ENCODE measurements around the gene TRIM75. TPM values are rescaled to one million over a fixed set of nuclear protein-coding genes. Genes with fewer than 3 reads are reported as not detected.

The TRIM75 gene
- total and polyA plus RNA-seq, 2 of the 13 experiments (the other 11 are each of a cell fraction or from before 2014, with no cell fraction given) = not detected

GRCh38 chr4:165094873-165095272, 41.2 kb downstream of the TRIM75 start (continued):
- TF ChIP-seq ZBTB14 (CRISPR knock-in tag; IDR thresholded peaks at IDR 0.05) = no peak

DNA sequence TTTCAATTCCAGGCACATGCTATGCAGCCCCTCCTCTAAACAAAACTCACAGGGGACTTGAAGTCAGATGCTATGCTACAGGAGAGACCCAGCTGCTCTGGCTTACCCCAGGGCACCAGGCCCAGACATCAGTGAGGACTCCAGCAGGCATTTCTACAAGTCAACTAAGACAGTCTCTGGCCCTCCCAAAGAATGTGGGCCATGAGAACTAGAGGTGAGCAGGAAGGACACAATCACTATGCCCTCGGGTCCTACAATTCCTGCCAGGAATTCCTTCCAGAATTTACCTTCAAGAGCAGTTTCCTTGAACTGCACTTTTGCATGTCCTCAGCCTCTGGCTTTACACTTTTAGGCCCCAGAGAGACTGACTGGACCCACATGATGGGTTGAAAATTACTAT, 41.6 kb downstream of the TRIM75 start:
- H3K36me3 ChIP-seq (replicated peaks in 1 of 2; ENCODE audit: control insufficient read depth in 1 of 2, insufficient read depth in 2 of 2, low read length in 2 of 2) = peaks cover 3 to 7% of the 10 kb centered on the region in 2 experiments; a peak in 2 of 5 replicates
- WGBS (ENCODE audit: low lambda C conversion rate) = 100% methylated on average over 1 of the region's 1 CpG
- FAIRE-seq (no peak), DNase-seq (ENCODE audit: low spot score) (no peak), ATAC-seq (no peak)
- intact Hi-C loops (cut with micrococcal nuclease; ENCODE audit: unreplicated experiment) (no loop called here), in situ Hi-C loops (cut with HindIII; ENCODE audit: extremely low pct_ligation_motif_present, low pct_unique_long_range_greater_than_20kb) (no loop called here)
- no peaks in the 10 kb centered on the region for H3K79me2 ChIP-seq (ENCODE audit: insufficient read depth, low read length)
- POLR2A ChIA-PET = no interaction called here
- BruUV-seq (replicated peaks) = no TSS peak
- no peak overlapping the region for H2AFZ ChIP-seq (ENCODE audit: low read length)
- H3K27me3 ChIP-seq (ENCODE audit: control insufficient read depth in 1 of 2, insufficient read depth in 2 of 2, low read length in 2 of 2) = no peaks in the 10 kb centered on the region
- no peaks in the 10 kb centered on the region for H3K9me3 ChIP-seq (ENCODE audit: low read length)
- no peaks in the 10 kb centered on the region for H3K4me1 ChIP-seq (ENCODE audit: insufficient read depth, low read length)
- H3K4me3 ChIP-seq (replicated peaks in 1 of 3; ENCODE audit: insufficient read depth in 1 of 3, low read depth in 2 of 3, low read length in 3 of 3) = no peak overlapping the region
- H3K9ac ChIP-seq (ENCODE audit: insufficient read depth, low read depth, low read length) = no peak overlapping the region
- no peaks in the 10 kb centered on the region for H4K20me1 ChIP-seq (ENCODE audit: insufficient read depth, low read length)
- no peak overlapping the region for H3K4me2 ChIP-seq (ENCODE audit: low read depth, low read length)
- H3K27ac ChIP-seq (ENCODE audit: extremely low read length, insufficient read depth, low read length) = no peak overlapping the region
- CTCF ChIA-PET (ENCODE audit: low intra/inter-chr PET ratio, low total read pairs) = no interaction called here
- no peak for TF ChIP-seq NRL (CRISPR knock-in tag; IDR thresholded peaks at IDR 0.05; ENCODE audit: borderline replicate concordance)
- TF ChIP-seq ZNF451 (CRISPR knock-in tag; IDR thresholded peaks at IDR 0.05) = no peak
- no peak for TF ChIP-seq NCOA1 (CRISPR knock-in tag; IDR thresholded peaks at IDR 0.05)
- TF ChIP-seq FOXM1 (CRISPR knock-in tag; IDR thresholded peaks at IDR 0.05) = no peak
- no peak for TF ChIP-seq SP1 (IDR thresholded peaks at IDR 0.05)
- no peak for TF ChIP-seq SP1 (CRISPR knock-in tag; IDR thresholded peaks at IDR 0.05)
- TF ChIP-seq ZNF704 (CRISPR knock-in tag; IDR thresholded peaks at IDR 0.05; ENCODE audit: borderline replicate concordance) = no peak
- TF ChIP-seq FOXO1 (CRISPR knock-in tag; IDR thresholded peaks at IDR 0.05) = no peak
- TF ChIP-seq, protein P1, sequence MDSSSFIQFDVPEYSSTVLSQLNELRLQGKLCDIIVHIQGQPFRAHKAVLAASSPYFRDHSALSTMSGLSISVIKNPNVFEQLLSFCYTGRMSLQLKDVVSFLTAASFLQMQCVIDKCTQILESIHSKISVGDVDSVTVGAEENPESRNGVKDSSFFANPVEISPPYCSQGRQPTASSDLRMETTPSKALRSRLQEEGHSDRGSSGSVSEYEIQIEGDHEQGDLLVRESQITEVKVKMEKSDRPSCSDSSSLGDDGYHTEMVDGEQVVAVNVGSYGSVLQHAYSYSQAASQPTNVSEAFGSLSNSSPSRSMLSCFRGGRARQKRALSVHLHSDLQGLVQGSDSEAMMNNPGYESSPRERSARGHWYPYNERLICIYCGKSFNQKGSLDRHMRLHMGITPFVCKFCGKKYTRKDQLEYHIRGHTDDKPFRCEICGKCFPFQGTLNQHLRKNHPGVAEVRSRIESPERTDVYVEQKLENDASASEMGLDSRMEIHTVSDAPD (CRISPR knock-in tag; IDR thresholded peaks at IDR 0.05) = no peak
- TF ChIP-seq NR2F1 (CRISPR knock-in tag; IDR thresholded peaks at IDR 0.05) = no peak
- no peak for TF ChIP-seq CCAR2 (optimal IDR thresholded peaks at IDR 0.05; ENCODE audit: low read depth, low read length)
- TF ChIP-seq GPBP1L1 (CRISPR knock-in tag; IDR thresholded peaks at IDR 0.05) = no peak
- no peak for TF ChIP-seq EZH2 (conservative IDR thresholded peaks at IDR 0.05; ENCODE audit: low read depth, low read length)
- TF ChIP-seq, protein P2, sequence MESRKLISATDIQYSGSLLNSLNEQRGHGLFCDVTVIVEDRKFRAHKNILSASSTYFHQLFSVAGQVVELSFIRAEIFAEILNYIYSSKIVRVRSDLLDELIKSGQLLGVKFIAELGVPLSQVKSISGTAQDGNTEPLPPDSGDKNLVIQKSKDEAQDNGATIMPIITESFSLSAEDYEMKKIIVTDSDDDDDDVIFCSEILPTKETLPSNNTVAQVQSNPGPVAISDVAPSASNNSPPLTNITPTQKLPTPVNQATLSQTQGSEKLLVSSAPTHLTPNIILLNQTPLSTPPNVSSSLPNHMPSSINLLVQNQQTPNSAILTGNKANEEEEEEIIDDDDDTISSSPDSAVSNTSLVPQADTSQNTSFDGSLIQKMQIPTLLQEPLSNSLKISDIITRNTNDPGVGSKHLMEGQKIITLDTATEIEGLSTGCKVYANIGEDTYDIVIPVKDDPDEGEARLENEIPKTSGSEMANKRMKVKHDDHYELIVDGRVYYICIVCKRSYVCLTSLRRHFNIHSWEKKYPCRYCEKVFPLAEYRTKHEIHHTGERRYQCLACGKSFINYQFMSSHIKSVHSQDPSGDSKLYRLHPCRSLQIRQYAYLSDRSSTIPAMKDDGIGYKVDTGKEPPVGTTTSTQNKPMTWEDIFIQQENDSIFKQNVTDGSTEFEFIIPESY (CRISPR knock-in tag; IDR thresholded peaks at IDR 0.05) = no peak
- no peak for TF ChIP-seq ZNF766 (CRISPR knock-in tag; IDR thresholded peaks at IDR 0.05; ENCODE audit: borderline replicate concordance)
